ENCODE results near the gene STMND1. TPM values are rescaled to one million over a fixed set of nuclear protein-coding genes. Genes with fewer than 3 reads are reported as not detected.

Gene STMND1
- total and polyA plus RNA-seq, 2 donors (not counting 1 experiment from before 2014, with no cell fraction given), result 0.06 TPM; not detected in 1

DNA sequence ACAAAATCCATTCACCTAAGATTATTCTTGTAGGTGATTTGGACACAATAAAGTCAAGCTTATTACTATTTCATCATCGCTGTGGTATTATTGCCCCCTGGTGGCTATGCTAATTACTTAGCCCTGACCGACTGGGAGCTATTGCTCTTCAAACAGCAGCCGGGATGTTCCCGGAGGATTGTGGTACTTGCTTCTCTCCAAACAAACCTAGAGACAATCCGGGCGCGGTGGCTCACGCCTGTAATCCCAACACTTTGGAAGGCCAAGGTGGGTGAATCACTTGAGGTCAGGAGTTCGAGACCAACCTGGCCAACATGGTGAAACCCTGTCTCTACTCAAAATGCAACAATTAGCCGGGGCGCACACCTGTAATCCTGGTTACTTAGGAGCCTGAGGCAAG lies 15.4 kb upstream of the STMND1 start:
- Histone ChIP-seq H3K4me3 (replicated peaks in 1 of 4; ENCODE audit: control extremely low read depth in 1 of 4, insufficient read depth in 1 of 4, low read depth in 3 of 4, low read length in 4 of 4) (no peak overlapping the region), H3K9me3 (ENCODE audit: control insufficient read depth, insufficient read depth, low read depth, low read length) (no peaks in the 10 kb centered on the region), H3K4me2 (ENCODE audit: extremely low read depth, insufficient read depth, low read length) (no peak overlapping the region), H3K4me1 (ENCODE audit: control insufficient read depth, extremely low read depth, insufficient read depth, low read length) (no peaks in the 10 kb centered on the region), H3K27me3 (ENCODE audit: control insufficient read depth, insufficient read depth, low read length) (no peaks in the 10 kb centered on the region), H3K27ac (ENCODE audit: insufficient read depth, low read length) (no peak overlapping the region), H3K79me2 (ENCODE audit: control insufficient read depth, insufficient read depth, low read length) (no peaks in the 10 kb centered on the region), H2AFZ (ENCODE audit: low read length) (no peak overlapping the region), H3K36me3 (ENCODE audit: control insufficient read depth, insufficient read depth, low read length) (no peaks in the 10 kb centered on the region), H3K9ac (ENCODE audit: insufficient read depth, low read length) (no peak overlapping the region), H4K20me1 (ENCODE audit: control insufficient read depth, extremely low read depth, insufficient read depth, low read length) (no peaks in the 10 kb centered on the region)
- TF ChIP-seq, protein P1, sequence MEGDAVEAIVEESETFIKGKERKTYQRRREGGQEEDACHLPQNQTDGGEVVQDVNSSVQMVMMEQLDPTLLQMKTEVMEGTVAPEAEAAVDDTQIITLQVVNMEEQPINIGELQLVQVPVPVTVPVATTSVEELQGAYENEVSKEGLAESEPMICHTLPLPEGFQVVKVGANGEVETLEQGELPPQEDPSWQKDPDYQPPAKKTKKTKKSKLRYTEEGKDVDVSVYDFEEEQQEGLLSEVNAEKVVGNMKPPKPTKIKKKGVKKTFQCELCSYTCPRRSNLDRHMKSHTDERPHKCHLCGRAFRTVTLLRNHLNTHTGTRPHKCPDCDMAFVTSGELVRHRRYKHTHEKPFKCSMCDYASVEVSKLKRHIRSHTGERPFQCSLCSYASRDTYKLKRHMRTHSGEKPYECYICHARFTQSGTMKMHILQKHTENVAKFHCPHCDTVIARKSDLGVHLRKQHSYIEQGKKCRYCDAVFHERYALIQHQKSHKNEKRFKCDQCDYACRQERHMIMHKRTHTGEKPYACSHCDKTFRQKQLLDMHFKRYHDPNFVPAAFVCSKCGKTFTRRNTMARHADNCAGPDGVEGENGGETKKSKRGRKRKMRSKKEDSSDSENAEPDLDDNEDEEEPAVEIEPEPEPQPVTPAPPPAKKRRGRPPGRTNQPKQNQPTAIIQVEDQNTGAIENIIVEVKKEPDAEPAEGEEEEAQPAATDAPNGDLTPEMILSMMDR (conservative IDR thresholded peaks at IDR 0.05 in 1 of 2, IDR thresholded peaks at IDR 0.05 in 1 of 2; ENCODE audit: low read depth in 1 of 2, low read length in 2 of 2), result peak; percentile 59 to 70
- no peak for TF ChIP-seq EZH2 (IDR thresholded peaks at IDR 0.05; ENCODE audit: low read length, missing control alignments)
- DNase-seq (ENCODE audit: low read depth in 2 of 2), result peak; percentile 67 to 84

DNA sequence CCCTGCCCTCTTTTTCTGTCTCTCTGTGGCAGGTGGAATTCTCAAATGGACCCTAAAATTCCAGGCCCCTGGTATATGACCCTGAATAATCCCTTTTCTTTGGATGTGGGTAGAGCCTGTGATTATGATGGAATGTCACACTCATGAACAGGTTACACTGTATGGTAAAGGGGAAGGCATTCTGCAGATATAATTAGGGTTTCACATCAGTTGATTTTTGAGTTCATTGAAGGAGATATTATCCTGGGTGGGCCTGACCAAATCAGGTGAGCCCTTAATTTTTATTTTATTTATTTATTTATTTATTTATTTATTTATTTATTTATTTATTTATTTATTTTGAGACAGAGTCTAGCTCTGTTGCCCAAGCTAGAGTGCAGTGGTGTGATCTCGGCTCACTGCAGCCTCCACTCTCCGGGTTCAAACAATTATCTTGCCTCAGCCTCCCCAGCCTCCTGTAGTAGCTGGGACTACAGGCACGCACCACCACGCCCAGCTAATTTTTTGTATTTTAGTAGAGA lies 13.7 kb upstream of the STMND1 start:
- Histone ChIP-seq H3K9ac (ENCODE audit: insufficient read depth, low read length) (no peak overlapping the region), H3K4me1 (ENCODE audit: control insufficient read depth, extremely low read depth, insufficient read depth, low read length) (no peaks in the 10 kb centered on the region), H3K4me3 (replicated peaks in 1 of 4; ENCODE audit: control extremely low read depth in 1 of 4, insufficient read depth in 1 of 4, low read depth in 3 of 4, low read length in 4 of 4) (no peak overlapping the region), H3K79me2 (ENCODE audit: control insufficient read depth, insufficient read depth, low read length) (no peaks in the 10 kb centered on the region), H3K36me3 (ENCODE audit: control insufficient read depth, insufficient read depth, low read length) (no peaks in the 10 kb centered on the region), H3K27me3 (ENCODE audit: control insufficient read depth, insufficient read depth, low read length) (no peaks in the 10 kb centered on the region), H2AFZ (ENCODE audit: low read length) (no peak overlapping the region), H4K20me1 (ENCODE audit: control insufficient read depth, extremely low read depth, insufficient read depth, low read length) (no peaks in the 10 kb centered on the region), H3K4me2 (ENCODE audit: extremely low read depth, insufficient read depth, low read length) (no peak overlapping the region), H3K9me3 (ENCODE audit: control insufficient read depth, insufficient read depth, low read depth, low read length) (no peaks in the 10 kb centered on the region), H3K27ac (ENCODE audit: insufficient read depth, low read length) (no peak overlapping the region)
- no peak for DNase-seq (ENCODE audit: low read depth in 2 of 2)
- TF ChIP-seq, protein P1 (conservative IDR thresholded peaks at IDR 0.05 in 1 of 2, IDR thresholded peaks at IDR 0.05 in 1 of 2; ENCODE audit: low read depth in 1 of 2, low read length in 2 of 2), result no peak
- TF ChIP-seq EZH2 (IDR thresholded peaks at IDR 0.05; ENCODE audit: low read length, missing control alignments), result no peak

DNA sequence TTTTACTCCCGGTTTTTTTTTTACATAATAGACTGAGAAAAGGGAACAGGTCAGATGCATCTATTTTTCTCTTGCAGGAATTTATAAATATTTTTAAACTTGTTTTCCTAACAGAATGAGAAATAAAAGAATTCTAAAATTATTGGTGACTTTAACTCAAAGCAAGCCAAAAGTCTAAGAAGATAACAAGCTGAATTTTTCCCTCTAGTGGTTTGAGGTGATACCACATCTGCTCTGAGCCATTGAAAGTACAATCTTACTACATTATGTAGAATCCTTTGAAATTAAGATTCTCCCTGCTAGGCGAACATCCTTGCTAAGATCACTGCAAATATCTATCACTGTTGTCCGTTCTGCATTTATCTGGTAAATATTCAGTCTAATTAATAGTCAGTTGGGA lies 10.7 kb upstream of the STMND1 start:
- Histone ChIP-seq H3K4me3 (replicated peaks in 1 of 4; ENCODE audit: control extremely low read depth in 1 of 4, insufficient read depth in 1 of 4, low read depth in 3 of 4, low read length in 4 of 4) (no peak overlapping the region), H3K27ac (ENCODE audit: insufficient read depth, low read length) (no peak overlapping the region), H3K27me3 (ENCODE audit: control insufficient read depth, insufficient read depth, low read length) (no peaks in the 10 kb centered on the region), H4K20me1 (ENCODE audit: control insufficient read depth, extremely low read depth, insufficient read depth, low read length) (no peaks in the 10 kb centered on the region), H3K36me3 (ENCODE audit: control insufficient read depth, insufficient read depth, low read length) (no peaks in the 10 kb centered on the region), H3K9ac (ENCODE audit: insufficient read depth, low read length) (no peak overlapping the region), H3K4me1 (ENCODE audit: control insufficient read depth, extremely low read depth, insufficient read depth, low read length) (no peaks in the 10 kb centered on the region), H3K9me3 (ENCODE audit: control insufficient read depth, insufficient read depth, low read depth, low read length) (no peaks in the 10 kb centered on the region), H3K4me2 (ENCODE audit: extremely low read depth, insufficient read depth, low read length) (no peak overlapping the region), H2AFZ (ENCODE audit: low read length) (no peak overlapping the region), H3K79me2 (ENCODE audit: control insufficient read depth, insufficient read depth, low read length) (no peaks in the 10 kb centered on the region)
- peak; percentile 12 to 19 for DNase-seq (ENCODE audit: low read depth in 2 of 2)
- TF ChIP-seq, protein P1 (conservative IDR thresholded peaks at IDR 0.05 in 1 of 2, IDR thresholded peaks at IDR 0.05 in 1 of 2; ENCODE audit: low read depth in 1 of 2, low read length in 2 of 2), result peak; percentile 36 to 48
- TF ChIP-seq EZH2 (IDR thresholded peaks at IDR 0.05; ENCODE audit: low read length, missing control alignments), result no peak

Measured in fibroblast of lung (primary cell).